Measurements from ENCODE around the gene TTC29.
"Not testable (repeated sequence)": the region's sequence is repeated elsewhere in the genome, so short reads cannot be mapped to it uniquely, and the experiment has no call there.

Gene TTC29

DNA sequence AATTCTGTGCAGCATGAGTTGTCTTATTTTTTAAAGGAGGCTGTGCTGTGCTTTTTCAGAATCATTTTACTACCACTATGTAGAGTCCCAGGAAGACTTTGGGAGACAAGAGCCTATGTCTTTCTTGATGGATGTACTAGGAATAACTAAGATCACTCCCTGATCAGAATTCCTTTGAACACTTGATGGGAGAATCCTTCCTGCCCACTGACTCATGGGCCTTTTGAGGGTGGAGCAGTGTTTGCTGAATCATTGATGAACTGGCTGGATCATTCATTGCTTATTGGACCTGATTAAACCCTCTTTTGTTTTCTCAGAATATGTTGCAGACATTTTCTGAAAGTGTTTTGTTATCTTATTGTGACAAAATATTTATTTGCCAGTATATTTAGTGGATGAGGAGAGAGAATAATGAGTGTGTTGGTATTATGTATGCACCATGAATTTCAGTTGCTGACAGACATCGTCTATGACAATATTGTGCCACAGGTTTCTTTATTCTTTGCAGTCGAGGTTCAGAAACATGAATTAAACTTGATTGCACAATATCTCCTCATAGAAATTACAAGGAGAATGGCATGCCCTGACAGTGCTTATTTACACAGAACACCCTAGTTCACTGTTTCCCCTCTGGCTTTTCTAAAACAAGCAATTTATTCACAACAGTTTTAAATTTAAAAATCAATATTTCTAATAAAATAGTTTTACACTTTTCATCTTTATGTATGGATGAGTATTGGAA lies 270.7 kb downstream of the TTC29 start:
- DNase-seq, result no peak

GRCh38 chr4:146663968-146664311 lies 281.7 kb downstream of the TTC29 start:
- DNase-seq, result not testable (repeated sequence)

- DNase-seq, result no peak
Observed at GRCh38 chr4:146661367-146661766, 284.3 kb downstream of the TTC29 start.
